Mesendoderm (in vitro differentiated cells): Measurements from ENCODE around the gene SCLY.
"Not testable (repeated sequence)": the region's sequence is repeated elsewhere in the genome, so short reads cannot be mapped to it uniquely, and the experiment has no call there.

Source experiments
- DNase-seq: peaks from one replicate; pipeline ENCODE4 v3.0.0; 2013
- H2AK5ac ChIP-seq: 2 replicates; pipeline ENCODE4 v1.6.1; 2013; ENCODE audit warnings: low read length, inconsistent platforms
- H2BK120ac ChIP-seq: 2 replicates; pipeline ENCODE4 v1.6.1; 2013; ENCODE audit warnings: low read depth, mild to moderate bottlenecking, low read length, moderate library complexity, mixed read lengths
- H2BK15ac ChIP-seq: replicated peaks from 2 replicates; pipeline ENCODE4 v1.6.1; 2013; ENCODE audit warnings: low read depth, mild to moderate bottlenecking, moderate library complexity
- H2BK5ac ChIP-seq: 2 replicates; pipeline ENCODE4 v1.6.1; 2013; ENCODE audit warnings: low read length, inconsistent platforms
- H3K18ac ChIP-seq: 2 replicates; pipeline ENCODE4 v1.6.1; 2013; ENCODE audit warnings: mild to moderate bottlenecking, low read length, mixed read lengths
- H3K23ac ChIP-seq: one replicate; pipeline ENCODE4 v1.6.1; 2013; ENCODE audit warnings: low read length
- H3K27ac ChIP-seq: 2 replicates; pipeline ENCODE4 v1.5.1; 2013; ENCODE audit warnings: low read depth, mild to moderate bottlenecking, inconsistent platforms, low read length, moderate library complexity
- H3K27me3 ChIP-seq: 2 replicates; pipeline ENCODE4 v1.6.1; 2013; ENCODE audit warnings: low read length, control low read depth, mild to moderate bottlenecking, inconsistent platforms; ENCODE audit not compliant: insufficient read depth, poor library complexity
- H3K36me3 ChIP-seq: 2 replicates; pipeline ENCODE4 v1.6.1; 2013; ENCODE audit warnings: low read length, inconsistent platforms; ENCODE audit not compliant: control insufficient read depth, insufficient read depth
- H3K4ac ChIP-seq: one replicate; pipeline ENCODE4 v1.6.1; 2013; ENCODE audit warnings: low read depth, mild to moderate bottlenecking, low read length, moderate library complexity
- H3K4me1 ChIP-seq: 2 replicates; pipeline ENCODE4 v1.6.1; 2013; ENCODE audit warnings: low read depth, low read length, inconsistent platforms; ENCODE audit not compliant: control insufficient read depth
- H3K4me2 ChIP-seq: 2 replicates; pipeline ENCODE4 v1.6.1; 2013; ENCODE audit warnings: low read length
- H3K4me3 ChIP-seq: 2 replicates; pipeline ENCODE4 v1.5.1; 2013; ENCODE audit warnings: mild to moderate bottlenecking, low read length
- H3K56ac ChIP-seq: one replicate; pipeline ENCODE4 v1.6.1; 2013; ENCODE audit warnings: low read length
- H3K79me1 ChIP-seq: 2 replicates; pipeline ENCODE4 v1.6.1; 2013; ENCODE audit warnings: low read length, inconsistent platforms
- H3K79me2 ChIP-seq: 2 replicates; pipeline ENCODE4 v1.6.1; 2013; ENCODE audit warnings: mild to moderate bottlenecking, low read length; ENCODE audit not compliant: control insufficient read depth, insufficient read depth
- H3K9ac ChIP-seq: 2 replicates; pipeline ENCODE4 v1.6.1; 2013; ENCODE audit warnings: low read length, inconsistent platforms
- H4K5ac ChIP-seq: one replicate; pipeline ENCODE4 v1.6.1; 2013; ENCODE audit warnings: low read length
- H4K8ac ChIP-seq: one replicate; pipeline ENCODE4 v1.6.1; 2013; ENCODE audit warnings: low read depth, mild to moderate bottlenecking, control low read depth, low read length, moderate library complexity
- WGBS: extraction: QIAGEN DNeasy Blood & Tissue Kit; methylation state at CpG from one replicate; pipeline ENCODE4 v1.1.7; 2013; ENCODE audit warnings: low lambda C conversion rate, missing lambda C conversion rate; ENCODE audit not compliant: insufficient coverage; ENCODE audit errors: extremely low coverage; 5-methylcytosine and 5-hydroxymethylcytosine counted together

The SCLY gene

GRCh38 chr2:238066718-238067117 is 5.9 kb downstream of the SCLY start:
- not testable (repeated sequence) for H4K5ac ChIP-seq, H2BK15ac ChIP-seq, H2BK5ac ChIP-seq, H3K4me1 ChIP-seq, H3K36me3 ChIP-seq, H3K27me3 ChIP-seq, H2BK120ac ChIP-seq, H2AK5ac ChIP-seq, H3K23ac ChIP-seq, H3K79me2 ChIP-seq, H3K27ac ChIP-seq, DNase-seq, H3K18ac ChIP-seq, H3K9ac ChIP-seq, H3K4me2 ChIP-seq, H3K4ac ChIP-seq, H4K8ac ChIP-seq, H3K56ac ChIP-seq, H3K79me1 ChIP-seq, H3K4me3 ChIP-seq
- WGBS = no CpG with 5 or more reads among the region's 7 CpGs

- H3K4me1 ChIP-seq = no peaks in the 10 kb centered on the region
- no peak overlapping the region for H4K5ac ChIP-seq
- no peak for DNase-seq
- peaks cover 3% of the 10 kb centered on the region for H3K36me3 ChIP-seq
- H2BK5ac ChIP-seq = no peak overlapping the region
- no peak overlapping the region for H3K27ac ChIP-seq
- no peak overlapping the region for H3K18ac ChIP-seq
- no peak overlapping the region for H2AK5ac ChIP-seq
- no peak overlapping the region for H3K56ac ChIP-seq
- no peak overlapping the region for H3K4me3 ChIP-seq
- H3K79me1 ChIP-seq = peaks cover 3% of the 10 kb centered on the region
- H4K8ac ChIP-seq = no peak overlapping the region
- H3K4me2 ChIP-seq = no peak overlapping the region
- H3K79me2 ChIP-seq = peaks cover 3% of the 10 kb centered on the region
- H3K4ac ChIP-seq = no peak overlapping the region
- no peak overlapping the region for H3K9ac ChIP-seq
- H3K23ac ChIP-seq = no peak overlapping the region
- WGBS = no CpG with 5 or more reads among the region's 7 CpGs
- H2BK15ac ChIP-seq = no peak overlapping the region
- H3K27me3 ChIP-seq = no peaks in the 10 kb centered on the region
- H2BK120ac ChIP-seq = no peak overlapping the region
Measured at GRCh38 chr2:238067939-238068338, 7.1 kb downstream of the SCLY start.

- no CpG with 5 or more reads among the region's 10 CpGs for WGBS
- Histone ChIP-seq H2AK5ac (no peak overlapping the region), H3K36me3 (peaks cover 3% of the 10 kb centered on the region), H3K27ac (no peak overlapping the region), H3K4ac (no peak overlapping the region), H3K18ac (no peak overlapping the region), H3K56ac (no peak overlapping the region), H3K9ac (no peak overlapping the region), H3K4me3 (no peak overlapping the region), H2BK120ac (no peak overlapping the region), H4K5ac (no peak overlapping the region), H2BK15ac (no peak overlapping the region), H3K4me2 (no peak overlapping the region), H3K79me2 (peaks cover 2% of the 10 kb centered on the region), H3K4me1 (no peaks in the 10 kb centered on the region), H4K8ac (no peak overlapping the region), H2BK5ac (no peak overlapping the region), H3K27me3 (no peaks in the 10 kb centered on the region), H3K79me1 (peaks cover 2% of the 10 kb centered on the region), H3K23ac (no peak overlapping the region)
- DNase-seq = no peak
Measured at GRCh38 chr2:238069021-238069709, 8.4 kb downstream of the SCLY start.

- Histone ChIP-seq H3K23ac (no peak overlapping the region), H3K27ac (no peak overlapping the region), H4K8ac (no peak overlapping the region), H3K4ac (no peak overlapping the region), H4K5ac (no peak overlapping the region), H3K79me2 (peaks cover 2% of the 10 kb centered on the region), H2BK15ac (no peak overlapping the region), H3K27me3 (no peaks in the 10 kb centered on the region), H3K56ac (no peak overlapping the region), H2BK5ac (no peak overlapping the region), H3K18ac (no peak overlapping the region), H3K79me1 (peaks cover 2% of the 10 kb centered on the region), H3K9ac (no peak overlapping the region), H3K4me3 (no peak overlapping the region), H2BK120ac (no peak overlapping the region), H2AK5ac (no peak overlapping the region), H3K4me1 (no peaks in the 10 kb centered on the region), H3K4me2 (no peak overlapping the region), H3K36me3 (peaks cover 3% of the 10 kb centered on the region)
- no CpG with 5 or more reads among the region's 9 CpGs for WGBS
- no peak for DNase-seq
Measured at GRCh38 chr2:238069877-238070276, 9.1 kb downstream of the SCLY start.

- no peaks in the 10 kb centered on the region for H3K4me1 ChIP-seq
- no peak overlapping the region for H3K4me2 ChIP-seq
- no peak for DNase-seq
- H3K79me1 ChIP-seq = no peaks in the 10 kb centered on the region
- H4K5ac ChIP-seq = no peak overlapping the region
- H3K4me3 ChIP-seq = no peak overlapping the region
- H3K9ac ChIP-seq = no peak overlapping the region
- no peaks in the 10 kb centered on the region for H3K27me3 ChIP-seq
- H3K56ac ChIP-seq = no peak overlapping the region
- H3K27ac ChIP-seq = no peak overlapping the region
- H3K4ac ChIP-seq = no peak overlapping the region
- no peak overlapping the region for H2BK5ac ChIP-seq
- H2BK120ac ChIP-seq = no peak overlapping the region
- peaks cover 2% of the 10 kb centered on the region for H3K79me2 ChIP-seq
- no peak overlapping the region for H3K23ac ChIP-seq
- H3K18ac ChIP-seq = no peak overlapping the region
- H3K36me3 ChIP-seq = no peaks in the 10 kb centered on the region
- H2AK5ac ChIP-seq = no peak overlapping the region
- H4K8ac ChIP-seq = no peak overlapping the region
- H2BK15ac ChIP-seq = no peak overlapping the region
Measured at GRCh38 chr2:238075397-238075796, 14.6 kb downstream of the SCLY start.

- no peaks in the 10 kb centered on the region for H3K4me1 ChIP-seq
- no peak overlapping the region for H3K9ac ChIP-seq
- no CpG with 5 or more reads among the region's 1 CpG for WGBS
- H3K4ac ChIP-seq = no peak overlapping the region
- no peak overlapping the region for H3K18ac ChIP-seq
- no peak overlapping the region for H2BK15ac ChIP-seq
- H3K79me1 ChIP-seq = no peaks in the 10 kb centered on the region
- no peak overlapping the region for H2BK120ac ChIP-seq
- no peak overlapping the region for H2AK5ac ChIP-seq
- no peak overlapping the region for H4K5ac ChIP-seq
- DNase-seq = peak; percentile 73
- no peak overlapping the region for H4K8ac ChIP-seq
- no peak overlapping the region for H3K27ac ChIP-seq
- H3K56ac ChIP-seq = no peak overlapping the region
- H3K36me3 ChIP-seq = peaks cover 5% of the 10 kb centered on the region
- H3K27me3 ChIP-seq = no peaks in the 10 kb centered on the region
- no peak overlapping the region for H3K4me2 ChIP-seq
- H2BK5ac ChIP-seq = no peak overlapping the region
- peaks cover 1% of the 10 kb centered on the region for H3K79me2 ChIP-seq
- no peak overlapping the region for H3K4me3 ChIP-seq
- H3K23ac ChIP-seq = no peak overlapping the region
Measured at GRCh38 chr2:238077292-238077691, 16.5 kb downstream of the SCLY start.
